ENCODE data around the gene IFT27.

DNA sequence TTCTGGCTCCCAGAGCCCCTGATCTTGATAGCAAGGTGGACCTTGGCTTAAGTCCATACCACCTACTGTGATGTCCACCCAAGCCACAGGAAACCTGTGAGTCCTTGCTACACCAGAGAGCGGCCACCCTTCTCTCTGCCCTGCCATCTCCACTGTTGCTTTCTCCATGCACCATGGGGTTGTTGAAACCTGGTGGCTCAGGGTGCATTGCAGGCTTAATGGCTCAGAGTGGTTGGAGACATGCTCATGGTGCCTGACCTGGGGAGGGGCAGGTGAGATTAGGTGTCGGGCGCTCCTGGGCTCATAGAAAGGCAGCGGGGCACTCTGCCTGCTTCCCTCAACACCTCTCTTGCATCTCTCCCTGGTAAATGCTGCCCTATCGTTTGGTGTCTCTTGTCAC lies 47.4 kb downstream of the IFT27 start:
- TF ChIP-seq CTCF (optimal IDR thresholded peaks at IDR 0.05 in 1 of 3, IDR thresholded peaks at IDR 0.05 in 1 of 3, conservative IDR thresholded peaks at IDR 0.05 in 1 of 3; ENCODE audit: extremely low read depth in 1 of 3, insufficient read depth in 2 of 3, low read length in 3 of 3) (no peak), EZH2 (IDR thresholded peaks at IDR 0.05; ENCODE audit: low read length) (no peak)
